Adipose tissue (tissue), 3 donors: Measurements from ENCODE around the gene WHRN. TPM values are rescaled to one million over a fixed set of nuclear protein-coding genes. Genes with fewer than 3 reads are reported as not detected.

Experiments used
- H3K27ac ChIP-seq: one replicate; pipeline ENCODE4 v1.5.1; 2013; ENCODE audit warnings: low read depth, low read length
- WGBS, 3 donors: extraction: QIAGEN DNeasy Blood & Tissue Kit; methylation state at CpG; one replicate each; pipeline ENCODE4 v1.1.7; 2013; 5-methylcytosine and 5-hydroxymethylcytosine counted together
- polyA plus RNA-seq, 3 donors: library from polyadenylated mRNA; stranded (reverse); fragments of 200-250 nt; gene quantifications; one replicate each; pipeline ENCODE4 v1.2.3, GENCODE V29; 2013
- donor health status: healthy with polysubstance abuse.
- donor health status: Bipolar disorder and iron deficiency.
- donor health status: healthy.

Gene WHRN
- polyA plus RNA-seq, 3 donors = 2.6 to 8.5 (median 7.0) TPM

DNA sequence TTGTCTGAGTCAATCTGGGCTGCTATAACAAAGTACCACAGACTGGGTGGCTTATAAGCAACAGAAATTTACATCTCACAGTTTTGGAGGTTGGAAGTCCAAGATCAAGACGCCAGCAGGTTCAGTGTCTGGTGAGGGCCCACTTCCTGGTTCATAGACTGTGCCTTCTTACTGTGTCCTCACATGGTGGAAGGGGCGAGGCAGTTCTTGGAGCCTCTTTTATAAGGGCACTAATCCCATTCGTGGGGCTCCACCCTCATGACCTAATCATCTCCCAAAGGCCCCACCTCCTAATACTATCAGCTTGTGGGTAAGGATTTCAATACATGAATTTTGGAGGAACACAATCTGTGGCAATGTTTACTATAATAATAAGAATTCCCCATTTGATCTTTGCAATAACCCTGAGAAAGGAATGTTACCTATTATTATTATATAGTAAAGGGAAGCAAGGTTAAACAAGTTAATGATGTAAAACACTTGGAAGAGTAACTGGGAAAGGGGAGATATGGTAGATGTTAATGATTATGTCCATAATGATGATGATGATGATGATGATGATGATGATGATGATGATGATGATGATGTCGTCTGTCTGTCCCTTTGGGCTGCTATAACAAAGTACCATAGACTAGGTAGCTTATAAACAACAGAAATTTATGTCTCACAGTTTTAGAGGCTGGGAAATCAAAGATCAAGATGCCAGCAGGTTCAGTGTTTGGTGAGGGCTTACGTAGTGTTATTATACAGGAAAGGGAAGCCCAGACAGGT, 40.8 kb downstream of the WHRN start:
- 84 to 96% (median 88%) methylated on average over 5 of the region's 5 CpGs for WGBS, 3 donors

DNA sequence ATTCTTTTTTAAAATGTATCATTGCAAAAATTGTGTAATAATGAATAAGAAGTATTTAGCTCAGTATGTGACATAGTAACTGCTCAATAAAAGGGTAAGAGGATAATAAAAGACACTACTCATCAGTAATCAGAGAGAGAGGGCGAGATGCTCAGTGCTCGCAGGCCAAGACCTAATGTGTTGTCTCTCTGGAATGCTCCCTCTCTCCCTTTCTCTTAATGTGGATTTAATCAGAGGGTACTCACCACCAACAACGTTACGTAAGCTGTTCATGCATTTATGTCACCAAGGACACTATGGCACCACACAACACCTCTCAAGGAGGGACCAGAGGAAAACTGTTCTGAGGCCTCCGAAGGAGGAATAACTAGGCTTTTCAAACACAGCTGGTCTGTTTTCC, 42.5 kb downstream of the WHRN start:
- WGBS, 3 donors = 66 to 73% (median 69%) methylated on average over 5 of the region's 5 CpGs
- H3K27ac ChIP-seq = no peak overlapping the region

More for the DNA sequence above, 40.8 kb downstream of the WHRN start:
- H3K27ac ChIP-seq = no peak overlapping the region

DNA sequence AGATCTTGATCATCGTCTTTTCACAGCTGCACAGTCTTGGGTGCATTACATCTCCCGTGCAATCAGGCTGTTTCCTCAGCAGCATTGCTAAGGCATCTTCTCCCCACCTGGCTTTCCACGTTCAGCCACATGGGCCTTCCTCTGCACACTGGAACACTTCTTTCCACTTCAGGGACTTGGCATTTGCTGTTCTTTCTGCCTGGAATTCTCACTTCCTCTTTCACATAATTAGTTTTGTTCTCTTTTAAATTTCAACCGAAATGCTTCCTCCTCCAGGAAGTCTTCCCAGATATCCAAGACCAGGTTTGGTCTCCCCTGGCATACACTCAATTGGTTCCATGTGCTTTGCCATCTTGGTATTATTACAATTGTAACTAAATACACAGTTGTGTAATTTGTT, 43.8 kb downstream of the WHRN start:
- H3K27ac ChIP-seq = no peak overlapping the region
- WGBS, 3 donors = 69 to 78% (median 72%) methylated on average over 4 of the region's 4 CpGs

DNA sequence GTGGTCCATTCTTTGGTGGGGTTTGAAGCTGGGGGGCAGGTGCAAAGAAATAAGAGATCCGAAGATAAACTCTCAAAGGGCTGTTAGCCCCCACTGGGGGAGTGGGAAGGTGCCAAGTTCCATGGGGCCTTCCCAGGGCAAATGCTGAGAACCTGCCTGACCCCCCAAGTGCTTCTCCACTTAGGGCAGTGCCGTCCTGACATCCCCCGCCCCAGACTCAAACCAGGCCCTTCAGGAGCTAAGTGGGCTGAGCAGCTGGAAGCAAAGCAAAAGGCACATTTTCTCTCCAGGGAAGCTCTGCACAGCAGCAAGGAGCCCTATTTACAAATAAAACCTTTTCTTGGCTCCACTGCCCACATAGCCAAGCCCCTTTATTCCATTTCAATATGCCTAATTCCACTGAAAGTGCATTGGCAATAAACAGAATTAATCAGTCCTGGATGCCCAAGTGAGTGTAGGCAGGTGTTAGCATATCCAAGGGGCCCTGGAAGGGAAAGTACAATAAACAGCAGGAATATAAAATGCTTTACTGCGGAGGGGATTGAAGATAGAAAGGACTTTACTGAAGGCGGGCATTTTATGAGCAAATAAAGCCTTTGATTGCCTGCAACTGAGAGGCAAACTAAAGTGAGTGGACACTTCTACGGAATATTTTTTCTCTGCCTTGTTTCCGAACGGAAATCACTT, 44.6 kb downstream of the WHRN start:
- WGBS, 3 donors = 50 to 57% (median 51%) methylated on average over 8 of the region's 8 CpGs
- no peak overlapping the region for H3K27ac ChIP-seq

DNA sequence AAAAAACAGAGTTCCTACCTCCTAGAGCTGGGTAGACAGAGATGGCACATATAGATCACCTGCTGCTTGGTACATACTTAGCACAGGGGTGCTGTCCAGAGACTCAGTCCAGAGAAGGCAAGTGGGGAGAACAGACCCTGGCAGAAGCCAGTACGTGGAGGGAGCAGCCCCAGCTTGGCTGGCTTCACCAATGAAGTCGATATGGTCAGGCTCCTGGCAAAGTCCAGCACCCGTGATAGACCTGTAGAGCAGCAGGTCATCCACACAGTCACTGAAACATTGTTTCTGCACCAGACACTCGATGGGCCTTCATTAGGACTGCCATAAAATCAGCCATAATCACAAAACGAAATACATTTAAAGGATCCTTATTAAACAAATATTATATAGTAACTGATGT, 45.8 kb downstream of the WHRN start:
- WGBS, 3 donors = 65 to 70% (median 69%) methylated on average over 5 of the region's 5 CpGs
- no peak overlapping the region for H3K27ac ChIP-seq

DNA sequence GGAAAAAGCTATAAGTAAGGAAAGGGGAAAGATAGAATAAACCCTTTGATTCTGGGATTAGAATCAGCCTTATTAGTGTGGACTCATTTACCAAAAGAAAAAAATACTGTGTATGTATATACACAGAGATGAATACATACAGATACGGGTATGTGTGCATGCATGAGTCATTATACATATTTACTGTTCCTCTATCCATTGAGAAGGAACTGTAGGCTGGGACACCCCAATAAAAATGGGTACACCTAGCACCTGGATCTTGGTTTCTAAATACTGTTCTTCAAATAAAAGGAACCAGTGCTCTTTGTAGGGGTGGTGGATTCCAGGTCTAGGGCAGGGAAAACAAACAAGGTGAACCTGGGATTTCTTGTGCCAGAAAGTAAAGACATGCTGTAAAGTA, 48.3 kb downstream of the WHRN start:
- 86 to 89% (median 86%) methylated on average over 1 of the region's 1 CpG for WGBS, 3 donors
- H3K27ac ChIP-seq = no peak overlapping the region

DNA sequence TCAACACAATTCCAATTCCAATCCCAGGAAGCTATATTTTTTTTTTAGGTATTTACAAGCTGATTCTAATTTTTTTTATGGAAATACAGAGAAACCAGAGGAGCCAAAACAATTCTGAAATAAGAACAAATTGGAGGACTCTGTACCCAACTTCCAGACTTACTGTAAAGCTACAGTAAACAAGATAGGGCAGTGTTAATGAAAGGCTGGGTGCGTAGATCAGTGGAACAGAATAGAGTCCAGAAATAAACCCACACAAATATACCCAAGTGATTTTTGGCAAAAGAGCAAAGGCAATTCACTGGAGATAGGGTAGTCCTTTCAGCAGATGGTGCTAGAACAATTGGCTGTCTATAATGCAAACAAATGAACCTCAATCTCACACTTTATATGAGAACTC, 50.6 kb downstream of the WHRN start:
- WGBS, 3 donors = 0% methylated on average over 1 of the region's 1 CpG
- H3K27ac ChIP-seq = no peak overlapping the region

DNA sequence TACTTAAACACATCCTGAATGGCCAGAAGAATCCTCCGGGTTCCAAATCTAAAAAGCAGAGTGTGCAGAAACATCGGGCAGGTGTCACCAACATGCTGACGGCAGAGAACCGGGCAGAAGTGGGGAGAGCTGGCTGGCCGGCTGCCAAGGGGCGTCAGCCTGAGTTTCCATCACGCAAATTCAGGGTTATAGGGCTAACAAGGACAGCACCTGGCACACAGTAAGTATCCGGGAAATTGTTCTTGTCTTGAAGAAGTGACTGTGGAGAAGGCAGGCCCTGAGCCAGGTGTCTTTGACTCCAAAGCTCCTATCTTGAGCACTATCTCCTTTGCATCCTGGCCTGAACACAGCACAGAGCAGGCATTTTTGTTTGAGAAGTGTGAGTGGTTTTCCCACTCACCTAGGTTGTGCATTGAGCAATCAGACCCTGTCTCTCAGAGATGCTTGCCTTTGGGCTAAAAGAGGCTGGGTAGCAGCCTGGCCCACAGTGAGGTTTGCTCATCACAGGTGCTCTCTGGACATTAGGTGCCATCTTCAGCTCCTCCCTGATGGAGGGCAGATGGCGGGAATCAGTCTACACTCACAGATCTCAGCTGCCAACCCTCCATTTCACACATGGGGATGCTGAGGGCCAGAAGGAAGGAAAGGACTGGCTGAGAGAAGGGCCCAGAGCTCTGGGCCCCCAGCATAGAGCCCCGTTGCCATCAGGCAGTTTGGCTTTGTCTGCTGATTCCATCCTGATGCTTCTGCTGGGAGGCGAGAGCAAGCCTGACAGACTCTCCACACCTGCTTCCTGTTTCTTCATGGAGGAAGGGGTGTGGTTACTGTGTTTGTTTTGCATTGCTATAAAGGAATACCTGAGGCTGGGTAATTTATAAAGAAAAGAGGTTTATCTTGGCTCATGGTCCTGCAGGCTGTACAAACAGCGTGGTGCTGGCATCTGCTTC, 52.8 kb downstream of the WHRN start:
- 54 to 56% (median 55%) methylated on average over 12 of the region's 12 CpGs for WGBS, 3 donors
- no peak overlapping the region for H3K27ac ChIP-seq

DNA sequence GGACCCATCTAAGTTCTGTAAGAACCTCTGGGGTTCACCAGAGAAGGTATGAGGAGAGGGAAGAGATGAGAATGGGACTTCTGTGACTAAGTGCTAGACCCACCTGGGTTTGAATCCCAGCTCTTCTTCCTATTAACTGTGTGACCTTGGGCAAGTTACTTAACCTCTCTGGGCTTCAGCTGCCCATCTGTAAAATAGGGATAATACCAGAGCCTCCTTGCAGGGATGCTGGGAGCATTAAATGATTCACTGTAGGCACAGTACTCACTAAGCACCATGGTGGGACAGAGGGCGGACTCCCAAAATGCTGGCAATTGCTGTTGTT, 53.6 kb downstream of the WHRN start:
- 94 to 100% (median 97%) methylated on average over 1 of the region's 1 CpG for WGBS, 3 donors
- H3K27ac ChIP-seq = no peak overlapping the region

DNA sequence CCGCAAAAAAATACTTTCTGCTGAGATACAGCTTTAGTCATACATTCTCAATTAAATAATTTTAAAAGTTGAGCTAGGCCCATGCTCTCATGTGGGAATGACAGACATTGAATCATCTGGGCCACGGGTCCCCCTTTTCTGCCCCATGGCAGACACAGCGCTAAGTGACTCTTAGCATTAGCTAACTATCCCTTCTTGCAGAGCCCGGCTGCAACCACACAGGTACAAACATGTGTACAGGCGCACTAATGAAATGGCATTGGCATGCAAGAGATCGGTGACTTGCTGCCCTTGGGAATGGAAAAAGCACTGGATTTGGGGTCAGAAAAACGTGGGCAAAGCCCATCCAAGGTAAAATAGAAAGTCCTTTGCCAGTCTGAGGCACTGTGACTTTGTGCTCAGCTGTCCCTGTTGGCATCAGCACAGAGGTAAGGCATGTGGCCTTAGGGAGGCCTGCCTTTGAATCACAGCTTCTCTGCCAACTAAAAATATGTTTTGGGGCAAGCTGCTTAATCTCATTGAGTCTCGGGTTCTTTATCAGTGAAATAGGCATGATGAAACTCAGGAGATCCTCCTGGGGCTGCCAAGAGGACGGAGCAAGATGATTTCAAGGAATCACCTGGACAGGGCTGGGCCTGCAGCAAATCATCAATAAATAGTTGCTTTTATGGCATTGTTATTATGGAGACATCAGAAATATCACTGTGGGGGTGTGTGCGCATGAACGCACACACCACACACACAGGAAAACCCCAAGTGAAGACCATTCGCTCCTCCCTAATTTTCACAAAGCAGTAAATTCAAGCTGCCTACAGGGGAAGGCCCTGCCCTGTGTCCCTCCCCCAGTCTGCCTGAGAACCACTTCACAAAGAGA, 54.2 kb downstream of the WHRN start:
- WGBS, 3 donors = 62 to 85% (median 84%) methylated on average over 12 of the region's 12 CpGs
- no peak overlapping the region for H3K27ac ChIP-seq

DNA sequence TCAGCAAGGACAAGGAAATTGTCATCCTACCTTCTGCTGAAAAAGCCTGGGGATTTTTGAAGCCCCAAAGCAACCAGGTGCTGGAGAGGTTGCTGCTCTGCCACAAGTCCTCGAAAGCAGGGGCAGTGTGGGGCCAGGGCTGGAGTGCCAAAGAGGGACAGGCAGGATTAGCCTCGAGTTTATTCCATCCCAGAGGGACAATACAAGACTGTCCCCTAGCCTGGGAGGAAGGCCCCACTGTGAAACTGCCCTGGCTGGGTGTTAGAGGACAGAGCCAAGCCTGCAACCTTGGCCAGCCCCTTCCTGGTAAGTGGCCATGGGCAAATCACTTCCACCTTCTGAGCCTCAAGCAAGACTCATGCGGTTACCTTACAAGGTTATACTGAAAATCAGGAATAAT, 55.1 kb downstream of the WHRN start:
- no peak overlapping the region for H3K27ac ChIP-seq
- 70 to 82% (median 79%) methylated on average over 3 of the region's 3 CpGs for WGBS, 3 donors

DNA sequence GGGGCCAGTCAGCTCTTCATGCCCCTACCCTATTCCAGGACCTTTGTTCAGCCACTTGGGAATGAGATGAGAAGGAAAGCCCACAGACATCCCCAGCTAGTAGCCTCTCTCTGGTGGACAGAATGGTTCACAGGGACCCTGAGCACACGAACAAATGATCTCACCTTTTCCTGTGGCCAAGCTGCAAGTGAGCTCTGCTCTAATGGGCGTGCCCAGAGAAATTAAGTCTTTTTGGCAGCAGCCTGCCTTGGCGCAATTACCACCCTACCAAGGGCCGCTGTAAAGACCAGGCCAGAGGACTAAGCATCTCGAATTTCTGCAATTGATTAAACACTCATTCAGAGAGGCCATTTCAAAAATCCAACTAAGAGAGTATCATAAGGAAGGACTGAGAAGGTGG, 56.0 kb downstream of the WHRN start:
- WGBS, 3 donors = 59 to 69% (median 62%) methylated on average over 5 of the region's 5 CpGs

DNA sequence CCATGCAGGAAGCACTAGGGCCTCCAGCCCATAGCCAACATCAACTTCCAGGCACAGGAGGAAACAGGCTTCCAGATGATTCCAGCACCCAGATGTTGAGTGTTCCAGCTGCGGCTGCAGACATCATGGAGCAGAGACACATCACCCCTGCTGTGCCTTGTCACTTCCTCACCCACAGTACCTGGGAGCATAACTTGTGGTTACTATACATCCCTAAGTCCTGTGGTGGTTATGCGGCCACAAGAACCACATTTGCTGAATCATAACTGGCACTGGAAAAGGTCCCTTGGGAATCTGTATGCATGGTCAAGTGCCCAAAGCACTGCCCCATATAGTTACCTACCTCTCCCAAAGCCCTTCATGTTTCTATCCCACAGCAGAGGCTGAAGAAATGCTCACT, 56.6 kb downstream of the WHRN start:
- 34 to 90% (median 64%) methylated on average over 2 of the region's 2 CpGs for WGBS, 3 donors
- H3K27ac ChIP-seq = no peak overlapping the region

More for the DNA sequence above, 56.0 kb downstream of the WHRN start:
- no peak overlapping the region for H3K27ac ChIP-seq

DNA sequence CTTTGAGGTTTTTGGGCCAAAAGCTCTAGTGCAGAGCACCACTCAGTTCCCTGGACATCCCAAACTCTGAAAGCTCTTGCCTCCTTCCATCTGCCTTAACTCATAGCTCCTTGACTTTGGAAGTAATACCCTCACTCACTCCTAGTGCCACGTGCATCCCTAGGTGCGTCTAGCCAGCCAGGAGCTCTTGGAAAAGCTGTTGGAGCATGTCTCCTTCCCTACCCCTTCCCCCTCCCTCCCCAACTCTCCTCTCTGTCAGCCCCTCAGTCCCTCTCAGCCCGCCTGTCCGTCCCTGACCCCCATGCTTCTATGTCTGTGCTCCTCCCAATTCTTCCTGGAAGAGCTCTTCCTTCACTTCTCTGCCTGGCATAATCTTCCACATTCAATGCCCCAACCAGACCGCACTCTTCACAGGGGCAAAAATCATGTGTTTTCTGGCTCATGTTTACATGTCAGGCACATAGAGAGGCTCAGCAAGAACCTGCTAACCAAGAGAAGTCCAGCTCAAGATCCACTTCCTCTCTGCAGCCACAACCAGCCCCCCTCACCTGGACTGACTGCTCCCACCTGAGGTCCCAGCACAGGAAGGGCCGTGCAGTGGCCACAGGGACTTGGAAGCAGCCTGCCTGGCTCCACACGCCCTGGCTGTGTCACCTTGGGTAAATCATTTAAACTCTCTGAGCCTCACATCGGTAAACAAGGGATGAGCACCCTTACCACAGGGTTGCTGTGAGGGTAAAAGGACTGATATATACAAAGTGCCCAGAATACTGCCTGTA, 58.4 kb downstream of the WHRN start:
- WGBS, 3 donors = 70 to 78% (median 71%) methylated on average over 8 of the region's 8 CpGs
- no peak overlapping the region for H3K27ac ChIP-seq

DNA sequence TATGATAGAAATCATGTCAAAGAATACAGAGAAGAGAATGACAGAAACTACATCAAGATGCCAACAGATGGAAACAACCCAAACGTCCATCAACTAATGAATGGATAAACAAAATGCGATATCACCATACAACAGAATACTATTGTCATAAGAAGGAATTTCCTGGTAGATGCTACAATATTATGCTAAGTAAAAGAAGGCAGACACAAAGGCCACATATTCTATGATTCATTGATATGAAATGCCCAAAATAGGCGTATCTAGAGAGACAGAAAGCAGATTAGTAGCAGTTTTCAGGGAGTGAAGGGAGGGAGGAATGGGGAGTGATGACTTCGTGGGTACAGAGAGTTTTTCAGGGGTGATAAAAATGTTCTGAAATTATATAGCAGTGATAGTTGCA, 59.2 kb downstream of the WHRN start:
- 58 to 74% (median 59%) methylated on average over 4 of the region's 4 CpGs for WGBS, 3 donors
- no peak overlapping the region for H3K27ac ChIP-seq

DNA sequence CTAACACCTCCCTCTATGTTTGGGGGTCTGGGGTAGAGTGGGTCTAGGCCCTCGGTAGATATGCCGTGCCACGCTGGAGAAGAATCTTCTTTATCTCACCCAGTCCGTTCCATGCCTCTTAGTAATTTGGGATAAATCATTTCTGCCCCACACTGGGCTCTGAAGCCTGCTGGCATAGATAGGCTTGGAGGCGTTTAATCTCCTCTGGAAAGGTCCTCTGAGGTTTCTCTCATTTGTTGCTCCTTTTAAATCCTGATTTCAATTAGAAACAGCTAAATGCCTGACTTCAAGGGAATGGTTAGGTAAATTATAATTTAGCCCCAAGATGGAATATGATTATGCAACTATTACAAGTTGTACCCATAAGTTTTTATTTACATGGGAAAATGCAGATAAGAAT, 59.7 kb downstream of the WHRN start:
- no peak overlapping the region for H3K27ac ChIP-seq
- WGBS, 3 donors = 82 to 92% (median 82%) methylated on average over 5 of the region's 5 CpGs

DNA sequence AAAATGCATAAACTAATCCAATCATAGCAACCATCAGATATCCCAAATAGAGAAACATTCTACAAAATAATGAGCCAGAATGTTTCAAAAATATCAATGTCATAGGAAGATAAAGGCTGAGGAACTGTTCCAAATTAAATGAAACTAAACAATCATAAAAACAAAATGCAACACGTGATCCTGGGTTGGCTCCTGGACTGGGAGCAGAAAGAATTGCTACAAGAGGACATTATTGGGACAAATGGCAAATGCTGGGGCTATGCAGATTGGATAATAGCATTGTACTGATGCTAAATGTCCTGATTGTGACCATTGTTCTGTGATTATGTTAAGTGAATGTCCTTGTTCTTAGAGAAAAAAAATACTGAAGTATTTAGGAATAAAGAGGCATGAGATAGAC, 63.3 kb downstream of the WHRN start:
- H3K27ac ChIP-seq = no peak overlapping the region
- WGBS, 3 donors = 41 to 59% (median 49%) methylated on average over 1 of the region's 1 CpG
